HG03439 (cell line): ENCODE results near the gene DNMBP.
"Not testable (repeated sequence)": the region's sequence is repeated elsewhere in the genome, so short reads cannot be mapped to it uniquely, and the experiment has no call there.

ENCODE experiments used
- ATAC-seq: cut with Tn5 transposase; IDR thresholded peaks from one replicate; pipeline ENCODE4 v1.9.1; 2021; ENCODE audit warnings: mild to moderate bottlenecking, moderate library complexity; ENCODE audit not compliant: unreplicated experiment

Gene DNMBP

GRCh38 chr10:99917963-99918825 is 91.6 kb downstream of the DNMBP start:
- no peak for ATAC-seq

DNA sequence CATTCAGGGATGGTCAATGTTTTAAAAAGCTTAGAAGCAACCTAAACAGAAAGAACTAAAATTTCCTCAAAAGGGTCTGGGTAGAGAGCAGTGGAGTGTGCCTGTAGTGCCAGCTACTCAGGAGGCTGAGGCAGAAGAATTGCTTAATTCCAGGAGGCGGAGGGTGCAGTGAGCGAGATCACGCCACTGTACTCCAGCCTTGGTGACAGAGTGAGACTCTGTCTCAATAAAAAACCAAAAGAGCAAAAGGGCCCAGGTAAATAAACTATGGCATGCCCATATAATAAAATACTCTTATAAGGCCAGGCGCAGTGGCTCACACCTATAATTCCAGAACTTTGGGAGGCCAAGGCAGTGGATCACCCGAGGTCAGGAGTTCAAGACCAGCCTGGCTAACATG is 93.0 kb downstream of the DNMBP start:
- no peak for ATAC-seq

GRCh38 chr10:99915414-99915813 is 94.3 kb downstream of the DNMBP start:
- ATAC-seq = no peak

DNA sequence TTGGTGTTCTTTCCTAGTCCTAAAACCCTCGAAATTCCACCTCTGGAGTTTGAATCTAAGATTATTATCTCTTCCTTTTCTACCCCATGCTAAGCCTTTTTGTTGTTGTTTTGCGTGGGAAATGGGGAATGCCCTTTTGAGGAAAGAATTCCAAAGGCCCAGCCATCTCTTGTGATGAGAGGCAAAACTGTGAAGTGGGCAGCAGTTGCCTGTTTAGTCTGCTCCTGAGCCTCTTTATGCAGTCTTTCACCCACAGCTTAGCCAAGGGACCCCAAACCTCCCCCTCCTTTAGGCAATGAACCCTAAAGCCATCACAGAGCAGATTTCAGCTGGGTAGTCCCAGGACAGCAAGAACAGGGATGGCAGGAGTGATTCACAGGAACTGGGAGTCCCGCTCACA is 95.5 kb downstream of the DNMBP start:
- no peak for ATAC-seq

- ATAC-seq = no peak
Measured at GRCh38 chr10:99913831-99914235, 95.9 kb downstream of the DNMBP start.

- ATAC-seq = no peak
Measured at GRCh38 chr10:99912041-99912440, 97.7 kb downstream of the DNMBP start.

GRCh38 chr10:99908512-99908911 is 101.2 kb downstream of the DNMBP start:
- no peak for ATAC-seq

- no peak for ATAC-seq
Measured at GRCh38 chr10:99906470-99906869, 103.3 kb downstream of the DNMBP start.

GRCh38 chr10:99905971-99906370 is 103.8 kb downstream of the DNMBP start:
- ATAC-seq = no peak

GRCh38 chr10:99895867-99896266 is 113.9 kb downstream of the DNMBP start:
- no peak for ATAC-seq

- ATAC-seq = not testable (repeated sequence)
Measured at GRCh38 chr10:99895066-99895465, 114.7 kb downstream of the DNMBP start.

GRCh38 chr10:99894613-99895012 is 115.1 kb downstream of the DNMBP start:
- no peak for ATAC-seq

GRCh38 chr10:99888622-99889021 is 121.1 kb downstream of the DNMBP start:
- no peak for ATAC-seq

GRCh38 chr10:99883523-99883922 is 126.2 kb downstream of the DNMBP start:
- no peak for ATAC-seq

GRCh38 chr10:99881371-99881770 is 128.4 kb downstream of the DNMBP start:
- ATAC-seq = no peak

DNA sequence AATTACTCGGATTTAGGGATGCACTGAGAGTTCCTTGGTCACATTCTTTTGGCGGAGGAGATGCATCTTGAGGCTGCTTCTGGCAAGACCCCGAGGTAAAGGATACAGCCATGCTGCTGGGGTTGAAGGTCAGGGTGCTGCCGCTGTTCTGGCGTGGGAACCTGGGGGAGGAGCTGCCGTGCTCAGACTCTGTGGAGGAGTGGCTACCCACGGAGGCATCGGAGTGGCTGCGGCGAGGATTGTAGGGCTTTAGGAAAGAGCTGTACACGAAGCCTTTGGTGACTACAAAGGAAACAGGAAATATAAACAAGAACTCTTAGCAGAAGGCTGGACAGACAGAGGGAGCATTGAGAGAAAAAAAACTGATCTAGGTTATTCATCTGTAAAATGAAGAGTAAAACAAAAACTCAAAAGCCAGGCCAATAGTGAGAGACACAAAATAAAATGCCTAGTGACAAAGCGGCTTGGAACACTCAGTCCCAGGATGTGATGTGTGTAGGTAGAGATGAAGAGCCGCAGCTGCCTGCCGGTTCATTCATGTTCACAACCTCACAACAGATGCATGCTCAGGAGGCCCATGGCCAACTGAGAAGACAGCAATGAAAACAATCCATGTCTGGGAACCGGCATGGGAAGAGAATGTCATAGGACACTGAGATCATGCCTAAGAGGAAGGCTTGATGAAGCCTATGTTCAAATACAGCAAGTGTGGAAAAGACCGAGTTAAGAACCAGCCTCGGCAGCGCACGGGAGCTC is 129.5 kb downstream of the DNMBP start:
- no peak for ATAC-seq

DNA sequence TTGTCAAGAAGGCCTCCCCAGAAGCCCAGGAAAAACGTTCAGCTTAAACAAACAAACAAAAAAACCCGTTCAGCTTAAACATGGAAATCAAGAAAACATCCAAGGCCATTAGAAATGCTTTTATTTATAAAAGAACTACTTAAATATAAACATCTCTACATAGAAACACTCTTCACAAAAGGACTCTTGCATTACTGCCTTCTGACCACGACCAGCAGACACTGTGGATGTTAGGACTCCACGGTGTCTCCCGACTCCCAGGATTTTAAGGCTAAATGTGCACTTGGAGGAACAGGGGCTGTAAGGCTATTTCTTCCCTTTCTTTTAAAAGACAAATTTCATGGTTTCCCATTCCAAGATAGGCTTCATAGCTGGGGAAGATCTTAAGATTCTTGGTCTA is 134.3 kb downstream of the DNMBP start:
- ATAC-seq = no peak

GRCh38 chr10:99874341-99875085 is 135.2 kb downstream of the DNMBP start:
- ATAC-seq = no peak

GRCh38 chr10:99873846-99874245 is 135.9 kb downstream of the DNMBP start:
- no peak for ATAC-seq

DNA sequence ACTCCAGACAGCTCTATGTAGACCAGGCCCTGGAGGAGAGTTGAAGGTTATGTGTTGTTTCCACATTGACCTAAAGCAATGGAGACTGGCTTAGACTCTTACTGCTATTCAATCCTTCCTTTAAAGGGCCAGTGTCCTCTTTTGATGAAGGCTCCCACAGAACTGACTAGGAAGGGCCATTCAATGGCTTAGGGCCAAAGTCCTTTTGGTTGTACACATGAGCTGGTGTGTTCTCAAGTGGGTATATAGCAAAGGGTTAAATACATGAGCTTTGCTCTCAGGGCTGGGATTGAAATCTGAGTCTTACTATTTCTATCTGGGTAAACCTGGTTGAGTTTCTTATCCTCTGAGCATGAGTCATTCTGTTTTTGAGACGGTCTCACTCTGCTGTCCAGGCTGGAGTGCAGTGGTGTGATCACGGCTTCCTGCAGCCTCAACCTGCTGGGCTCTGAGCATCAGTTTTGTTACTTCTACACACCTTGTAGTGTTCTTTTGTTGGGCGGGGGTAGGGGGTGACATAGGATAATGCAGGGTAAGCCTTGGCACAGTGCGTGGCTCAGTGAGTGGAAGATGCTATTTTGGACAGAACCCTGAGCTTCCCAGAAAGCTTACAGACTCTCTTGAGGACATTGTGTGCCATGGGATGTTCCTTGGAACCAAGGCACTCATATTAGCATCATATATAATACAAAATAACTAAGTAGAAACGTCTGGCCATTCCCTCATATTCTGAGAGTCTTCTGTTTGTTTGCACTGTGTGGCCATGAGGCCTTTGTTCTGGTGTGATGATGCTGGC is 137.2 kb downstream of the DNMBP start:
- no peak for ATAC-seq
